ENCODE data around the gene LRMDA.

- no peak for TF ChIP-seq CTCF (IDR thresholded peaks at IDR 0.05)
- TF ChIP-seq POLR2A (IDR thresholded peaks at IDR 0.05), result no peak
- TF ChIP-seq POLR2AphosphoS5 (IDR thresholded peaks at IDR 0.05), result no peak
Observed at GRCh38 chr10:76211691-76212090, 780.3 kb downstream of the LRMDA start.
